Stimulated activated CD8-positive, alpha-beta memory T cell treated with anti-CD3 and anti-CD28 coated beads, Interleukin-4, amount 100 ng/mL, for 4 hours (primary cell): ENCODE data around the gene COX11.

Experiments used
- DNase-seq, 2 donors: peaks; one replicate each; pipeline ENCODE4 v3.0.0-alpha.2; 2020; ENCODE audit warnings: low read depth in 2 of 2, low spot score in 1 of 2

Gene COX11

DNA sequence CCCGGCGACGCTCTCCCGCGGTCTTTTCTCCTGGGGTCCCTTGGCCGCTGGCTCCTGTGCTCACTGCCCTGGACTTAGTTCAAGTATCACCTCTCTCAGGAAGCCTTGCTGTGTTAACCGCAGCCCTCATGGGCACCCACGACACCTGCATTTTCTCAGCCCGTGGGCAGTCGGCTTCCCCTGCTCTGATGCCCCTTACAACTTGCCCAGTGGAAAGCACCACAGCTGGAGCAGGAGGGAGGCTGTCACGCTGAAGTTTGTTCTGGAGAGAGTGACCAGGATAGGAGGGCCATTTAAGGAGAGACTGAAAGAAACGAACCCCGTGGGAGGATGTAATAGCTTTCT, 506 bp upstream of the COX11 start:
- peak; percentile 6 to 13 for DNase-seq

DNA sequence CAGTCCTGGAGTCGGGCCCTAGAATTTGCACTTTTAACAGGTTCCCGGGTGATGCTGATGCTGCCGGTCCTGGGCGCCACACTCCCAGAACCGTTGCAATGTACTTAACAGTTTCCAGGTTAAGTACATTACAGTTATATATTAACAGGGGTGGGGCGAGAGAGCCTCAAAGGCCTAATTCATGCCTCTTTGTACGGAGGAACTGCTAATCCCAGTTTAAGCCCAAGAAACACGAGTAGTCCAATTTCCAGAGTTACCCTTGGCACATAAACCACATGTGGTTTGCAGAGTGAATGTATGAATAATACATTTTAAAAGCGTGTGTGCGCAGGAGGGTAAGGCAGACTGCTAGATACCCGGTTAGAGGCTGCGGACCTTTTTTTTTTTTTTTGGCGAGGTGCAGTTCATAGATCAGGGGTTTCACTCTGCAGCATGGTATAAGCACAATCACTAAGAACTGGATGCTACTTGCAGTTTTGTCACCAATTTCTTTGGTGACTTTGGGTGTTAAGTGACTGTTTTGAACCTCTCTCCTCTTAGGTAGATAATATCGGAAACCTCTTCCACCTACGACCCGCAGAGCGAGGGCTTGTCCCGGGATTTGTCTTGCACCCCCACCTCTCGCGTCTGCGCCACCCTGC, 713 bp downstream of the COX11 start:
- no peak for DNase-seq

DNA sequence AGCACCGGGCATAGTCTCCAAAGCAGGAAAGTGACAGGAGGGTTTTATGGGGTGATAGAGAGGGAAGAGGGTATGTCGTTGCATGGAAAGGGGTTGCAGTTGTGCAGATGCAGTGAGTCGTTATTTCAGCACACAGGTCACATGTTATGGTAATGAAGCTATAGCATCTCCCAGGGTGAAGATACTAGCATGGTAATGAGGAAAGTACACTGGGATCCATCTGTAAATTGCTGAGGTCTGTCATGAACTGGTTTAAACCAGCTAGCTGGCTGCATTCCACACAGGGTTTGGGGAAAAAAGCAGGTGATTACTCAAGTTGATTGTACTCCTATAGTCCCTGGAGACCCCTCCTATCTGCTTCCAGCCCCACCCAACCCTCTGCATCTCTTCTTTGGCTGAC, 11.7 kb downstream of the COX11 start:
- no peak for DNase-seq

DNA sequence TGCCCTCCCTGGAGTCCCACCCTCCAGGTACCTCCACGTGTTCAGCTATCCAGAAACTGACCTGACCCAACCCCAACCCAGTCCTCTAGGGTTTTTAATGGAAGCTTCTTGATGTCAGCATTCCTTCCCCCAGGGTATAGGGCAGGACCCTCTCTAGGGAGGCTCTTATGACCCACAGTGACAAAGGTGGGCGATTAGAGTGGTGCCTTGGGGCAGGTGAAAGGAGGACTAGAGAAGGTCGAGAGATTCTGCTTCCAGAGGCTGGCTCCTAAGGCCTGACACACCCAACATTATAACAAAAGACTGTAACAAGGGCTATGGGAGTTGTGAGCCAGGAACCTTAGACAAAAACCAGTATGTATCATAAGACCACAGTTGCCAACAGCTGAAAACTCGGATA, 17.2 kb downstream of the COX11 start:
- DNase-seq: no peak

DNA sequence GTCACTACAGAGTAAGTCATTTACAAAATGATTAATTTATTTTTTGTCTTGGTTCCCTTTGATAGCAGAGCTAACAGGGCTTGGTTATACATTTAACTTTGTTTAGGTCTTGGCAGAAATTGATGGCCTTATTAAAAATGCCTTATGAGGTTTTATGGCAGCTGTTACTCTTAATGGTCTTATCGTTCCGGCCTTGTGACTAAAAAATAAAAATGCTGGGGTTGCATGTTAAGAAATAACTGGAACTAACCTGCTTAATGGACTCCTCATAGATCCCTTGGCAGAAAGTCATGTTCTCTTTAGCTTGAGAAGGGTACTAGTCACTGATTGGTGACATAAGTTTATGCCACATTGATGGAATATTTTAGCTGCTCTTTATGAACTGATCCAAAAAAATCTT, 18.3 kb downstream of the COX11 start:
- no peak for DNase-seq

DNA sequence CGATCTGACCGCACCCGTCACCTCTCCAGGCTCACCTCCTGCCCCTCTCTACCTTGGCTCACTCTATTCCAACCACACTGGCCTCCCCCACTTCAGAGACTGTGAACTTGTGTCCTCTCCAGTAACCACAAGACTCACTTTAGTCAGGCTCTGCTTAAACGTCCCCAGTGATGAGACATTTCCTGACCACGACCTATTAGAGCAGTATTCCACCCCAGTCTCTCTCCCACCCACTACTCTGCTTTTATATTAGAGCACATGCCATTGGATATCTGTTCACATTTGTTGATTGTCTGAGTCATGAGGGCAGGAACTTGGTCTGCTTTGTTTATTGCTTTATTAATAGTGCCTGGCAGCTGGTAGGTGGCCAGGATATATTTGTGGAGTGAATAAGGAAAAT, 20.1 kb downstream of the COX11 start:
- no peak for DNase-seq

DNA sequence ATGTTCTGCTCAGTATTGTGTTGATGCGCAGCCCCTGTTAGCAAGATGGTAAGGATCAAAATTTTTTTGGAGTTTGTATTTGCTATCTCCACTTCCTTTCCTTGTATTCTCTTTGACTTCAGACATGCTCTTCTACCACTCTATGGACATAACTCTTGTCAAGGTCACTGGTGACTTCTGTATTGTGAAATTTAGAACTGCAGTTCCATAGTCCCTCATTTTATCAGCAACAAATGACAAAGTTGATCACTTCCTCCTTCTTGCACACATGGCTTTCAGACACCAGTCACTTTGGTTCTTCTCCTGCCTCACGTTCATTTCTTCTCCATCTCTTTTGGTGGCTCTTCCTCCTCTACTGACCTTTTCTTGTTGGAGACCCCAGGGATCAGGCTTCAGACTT, 21.1 kb downstream of the COX11 start:
- no peak for DNase-seq

DNA sequence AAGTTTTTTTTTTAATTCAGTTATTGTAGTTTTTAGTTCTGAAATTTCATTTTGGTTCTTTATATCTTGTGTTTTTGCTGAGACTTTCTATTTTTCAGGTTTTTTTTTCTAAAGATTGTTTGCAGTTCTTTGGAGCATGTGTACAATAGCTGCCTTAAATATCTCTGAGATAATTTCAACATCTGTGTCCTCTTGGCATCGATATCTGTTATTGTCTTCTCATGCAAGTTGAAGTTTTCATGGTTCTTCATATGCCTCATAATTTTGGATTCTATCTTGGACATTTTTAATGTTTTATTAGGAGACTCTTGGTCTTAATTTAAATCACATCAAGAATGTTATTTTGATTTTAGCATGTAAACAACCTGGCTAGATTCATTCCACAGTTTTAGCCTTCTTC, 22.8 kb downstream of the COX11 start:
- no peak for DNase-seq

DNA sequence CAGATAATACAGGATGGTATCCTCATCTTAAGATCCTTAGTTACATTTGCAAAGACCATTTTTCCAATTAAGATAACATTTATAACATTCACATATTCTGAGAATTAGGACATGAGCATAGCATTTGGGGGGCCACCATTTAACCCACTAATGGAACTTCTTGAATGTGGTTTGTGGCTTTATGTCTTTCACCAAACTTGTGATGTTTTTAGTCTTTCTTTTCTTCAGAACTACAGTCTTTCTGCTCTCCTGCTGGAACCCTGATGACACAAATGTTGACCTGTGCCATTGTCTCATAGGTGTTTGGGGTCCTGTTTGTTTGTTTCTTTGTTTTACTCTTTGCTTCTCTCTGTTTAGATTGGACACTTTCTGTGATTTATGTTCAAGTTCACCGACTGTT, 23.2 kb downstream of the COX11 start:
- no peak for DNase-seq

DNA sequence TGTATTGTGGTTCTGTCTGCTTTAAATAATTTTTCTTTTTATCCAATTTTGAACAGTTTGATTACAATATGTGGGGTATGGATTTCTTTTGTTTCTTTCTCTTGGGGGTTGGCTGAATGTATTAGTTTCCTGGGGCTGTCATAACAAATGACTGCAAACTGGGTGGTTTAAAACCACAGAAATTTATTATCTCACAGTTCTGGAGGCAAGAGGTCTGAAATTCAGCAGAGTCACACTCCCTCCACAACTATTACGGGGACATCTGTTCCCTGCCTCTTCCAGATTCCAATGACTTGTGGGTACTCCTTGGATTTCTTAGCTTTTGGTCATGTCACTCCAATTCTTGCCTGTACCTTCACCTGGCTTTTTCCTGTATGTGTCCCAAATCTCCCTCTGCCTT, 23.7 kb downstream of the COX11 start:
- DNase-seq: no peak

DNA sequence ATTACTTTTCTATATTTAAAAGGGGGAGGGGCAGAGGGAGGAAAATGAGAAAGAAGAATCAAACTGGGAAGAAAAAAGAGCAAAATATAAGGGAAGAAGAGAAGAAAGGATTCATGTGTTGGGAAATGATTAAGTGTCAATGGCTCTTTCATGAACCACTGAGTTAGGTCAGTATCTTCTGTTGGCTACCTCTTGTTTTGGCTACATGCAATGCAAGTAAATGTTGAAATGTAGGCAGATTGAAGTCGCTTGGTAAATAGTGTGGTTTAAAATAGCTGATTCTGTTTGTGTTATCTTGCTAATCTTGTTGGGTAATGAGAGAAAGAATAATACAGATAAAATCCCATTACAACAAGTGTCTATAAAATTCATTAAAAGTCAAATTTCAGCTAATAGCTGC, 27.2 kb downstream of the COX11 start:
- no peak for DNase-seq

DNA sequence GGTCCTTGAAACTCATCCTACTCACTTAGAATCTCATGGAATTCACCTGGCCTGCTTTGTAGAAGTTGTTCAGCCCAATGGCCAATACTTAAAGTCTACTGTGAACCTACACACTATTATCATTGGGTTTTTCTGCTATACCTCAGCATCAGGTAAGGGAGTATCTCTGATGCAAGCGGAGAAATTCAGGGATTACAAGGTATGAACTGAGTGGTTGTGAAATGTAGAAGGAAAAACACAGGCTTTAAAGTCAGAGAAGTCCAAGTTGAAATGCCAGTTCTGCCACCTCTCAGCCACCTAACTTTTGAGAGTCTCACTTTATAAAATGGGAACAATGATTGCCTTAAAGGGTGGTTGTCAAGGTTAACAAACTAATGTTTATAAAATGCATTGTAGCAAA, 31.0 kb downstream of the COX11 start:
- no peak for DNase-seq

DNA sequence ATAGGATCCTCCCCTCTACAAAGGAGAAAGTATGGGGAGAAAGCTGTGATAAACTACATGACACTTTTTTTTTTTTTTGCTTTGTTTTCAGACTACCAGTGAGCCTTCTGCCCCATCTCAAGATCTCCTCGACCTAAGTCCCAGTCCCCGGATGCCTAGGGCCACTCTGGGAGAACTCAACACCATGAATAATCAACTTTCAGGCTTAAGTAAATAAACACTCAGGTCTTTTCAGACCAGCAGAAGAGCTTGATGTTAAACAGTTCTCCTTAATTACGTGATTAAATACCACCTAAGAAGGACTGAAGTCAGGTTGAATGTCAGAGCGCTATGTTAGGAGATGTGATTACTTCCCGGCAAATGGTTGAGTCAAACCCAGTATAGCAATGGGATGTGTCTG, 31.4 kb downstream of the COX11 start:
- DNase-seq: no peak

DNA sequence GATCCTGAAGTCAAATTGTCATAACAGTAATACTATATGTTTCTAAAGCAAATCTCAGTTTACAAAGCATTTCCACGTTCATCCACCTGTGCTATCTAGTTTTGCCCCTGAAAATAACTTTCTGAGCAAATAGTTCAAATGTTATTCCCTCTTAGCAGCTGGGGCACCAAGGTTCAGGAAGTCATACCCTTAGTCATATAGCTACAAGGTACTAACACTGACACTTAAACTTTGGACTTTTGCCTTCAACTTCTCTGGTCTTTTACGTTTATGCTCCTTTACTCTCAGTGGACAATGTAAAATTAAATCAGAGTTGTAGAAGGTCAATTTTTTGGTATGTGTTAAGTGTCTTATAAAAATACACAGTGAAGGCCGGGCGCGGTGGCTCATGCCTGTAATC, 33.0 kb downstream of the COX11 start:
- no peak for DNase-seq

DNA sequence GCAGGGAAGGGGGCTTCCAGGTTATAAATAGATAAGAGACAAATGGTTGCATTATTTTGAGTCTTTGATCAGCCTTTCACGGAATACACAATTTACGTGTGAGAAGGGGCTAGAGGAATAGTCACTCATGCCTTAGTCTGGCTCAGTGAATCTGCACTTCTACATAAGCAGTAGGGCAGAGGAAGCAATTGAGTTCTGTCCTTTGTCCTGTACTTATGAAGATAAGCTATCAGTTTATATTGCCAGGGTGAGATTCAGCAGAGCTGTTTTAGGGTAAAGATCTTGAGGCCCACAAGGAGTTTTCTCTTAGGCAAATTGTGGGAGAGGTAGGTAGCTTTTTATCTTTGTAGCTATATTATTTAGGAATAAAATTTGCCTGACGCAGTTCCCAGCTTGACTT, 34.5 kb downstream of the COX11 start:
- no peak for DNase-seq

DNA sequence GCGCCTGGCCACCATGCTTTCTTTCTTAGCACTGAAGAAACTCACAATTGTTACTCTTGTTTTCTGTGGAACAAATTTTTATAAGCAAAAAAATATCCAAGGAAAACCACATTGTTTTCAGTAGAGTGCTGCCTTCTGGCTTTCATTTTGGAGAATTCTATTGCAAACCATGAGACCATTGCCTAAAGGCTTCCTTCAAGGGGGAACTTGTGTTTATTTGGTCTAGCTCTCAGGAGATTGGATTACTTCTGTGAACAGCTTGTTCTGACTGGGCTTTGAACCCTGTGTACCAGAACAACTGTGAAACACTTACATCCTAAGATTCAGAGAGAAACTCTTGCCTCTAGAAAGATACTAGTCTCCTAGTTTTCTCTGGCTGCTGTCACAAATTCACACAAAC, 35.7 kb downstream of the COX11 start:
- no peak for DNase-seq

DNA sequence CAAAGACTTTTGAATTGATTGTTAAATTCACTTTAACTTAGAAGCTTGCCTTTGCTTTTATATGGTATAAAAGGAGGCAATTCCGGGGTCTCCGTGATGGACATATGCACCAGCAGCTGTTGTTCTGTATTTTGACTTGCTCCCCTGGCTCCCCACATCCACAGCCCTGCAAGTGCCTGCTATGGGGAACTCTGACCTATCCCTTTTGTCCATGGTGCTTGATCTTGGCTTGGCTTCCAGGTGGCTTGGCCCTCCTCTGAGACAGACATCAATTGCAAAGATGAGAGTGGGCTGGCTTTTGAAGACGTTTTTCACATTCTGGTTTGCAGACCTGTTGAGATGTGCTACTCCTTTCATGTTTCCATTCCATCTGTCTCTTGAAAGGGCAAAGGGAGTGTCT, 40.9 kb downstream of the COX11 start:
- DNase-seq: no peak

DNA sequence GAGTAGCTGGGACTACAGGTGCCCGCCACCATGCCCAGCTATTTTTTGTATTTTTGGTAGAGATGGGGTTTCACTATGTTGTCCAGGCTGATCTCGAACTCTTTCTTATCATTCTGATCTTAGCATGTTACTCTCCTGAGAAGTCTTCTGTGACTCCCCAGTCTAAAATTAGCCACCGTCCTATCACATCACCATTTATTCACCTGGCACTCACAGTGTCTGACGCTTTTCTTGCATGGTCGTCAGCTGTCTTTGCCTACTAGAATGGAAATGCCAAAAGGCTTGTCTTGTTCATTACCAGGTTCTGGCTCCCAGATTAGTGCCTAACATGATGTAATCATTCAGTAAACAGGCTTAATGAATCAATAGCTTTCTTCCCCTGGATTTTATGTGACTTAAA, 44.0 kb downstream of the COX11 start:
- no peak for DNase-seq

DNA sequence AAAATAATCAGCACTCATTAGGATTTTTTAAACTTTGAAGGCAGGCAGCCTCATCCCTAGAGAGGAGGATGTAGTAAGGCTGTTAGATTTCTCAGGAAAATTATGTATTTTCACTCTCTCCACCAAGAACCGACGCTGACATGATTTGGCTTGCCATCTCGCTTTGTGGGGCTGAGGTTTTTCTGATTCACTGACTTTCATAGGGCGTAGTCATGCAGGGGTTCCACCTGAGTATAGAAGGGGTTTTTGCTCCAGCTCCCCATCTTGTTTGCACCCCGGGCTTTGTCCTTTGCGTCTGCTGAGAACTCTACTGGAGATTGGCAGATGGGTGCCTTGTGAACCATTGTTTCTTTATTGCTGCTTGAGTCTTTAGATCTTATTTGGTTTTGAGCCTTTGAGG, 47.6 kb downstream of the COX11 start:
- DNase-seq: no peak

DNA sequence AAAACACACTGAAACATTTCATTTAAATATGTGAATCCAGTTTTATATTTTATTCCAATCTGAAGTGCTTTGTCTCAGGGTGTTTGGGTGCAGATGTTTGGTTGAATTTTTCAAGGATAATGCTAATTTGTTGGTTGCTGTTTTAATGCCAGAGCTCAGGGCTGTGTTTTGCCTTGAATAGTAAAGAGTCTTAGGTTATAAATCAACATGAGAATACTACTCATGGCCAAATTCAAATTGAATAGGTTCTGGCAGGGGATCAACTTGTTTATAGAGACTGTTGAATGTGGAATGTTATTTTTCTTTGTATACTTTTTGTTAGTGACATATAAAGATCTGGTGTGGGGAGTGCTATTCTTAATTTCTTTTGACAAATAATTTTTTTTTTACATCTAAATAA, 49.0 kb downstream of the COX11 start:
- DNase-seq: no peak

DNA sequence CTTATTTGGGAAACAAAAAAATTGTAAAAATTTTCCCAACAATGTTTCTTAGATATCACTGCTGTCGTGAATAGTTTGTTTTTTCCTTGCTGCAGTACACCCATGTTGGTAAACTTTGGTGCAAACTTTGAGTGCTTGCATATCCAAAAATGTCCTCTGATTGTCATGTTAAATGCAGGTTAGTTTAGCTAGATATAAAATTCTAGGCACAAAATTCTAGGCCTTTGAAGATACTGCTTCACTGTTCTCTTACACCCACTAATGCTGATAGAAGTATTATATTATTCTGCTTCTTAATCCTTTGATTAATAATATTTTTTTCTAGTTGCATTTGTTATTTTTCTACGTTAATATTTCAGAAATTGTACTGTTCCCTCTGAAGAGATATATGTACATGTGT, 51.7 kb downstream of the COX11 start:
- no peak for DNase-seq
